ENCODE data around the gene HMGN4.

HMGN4 gene

DNA sequence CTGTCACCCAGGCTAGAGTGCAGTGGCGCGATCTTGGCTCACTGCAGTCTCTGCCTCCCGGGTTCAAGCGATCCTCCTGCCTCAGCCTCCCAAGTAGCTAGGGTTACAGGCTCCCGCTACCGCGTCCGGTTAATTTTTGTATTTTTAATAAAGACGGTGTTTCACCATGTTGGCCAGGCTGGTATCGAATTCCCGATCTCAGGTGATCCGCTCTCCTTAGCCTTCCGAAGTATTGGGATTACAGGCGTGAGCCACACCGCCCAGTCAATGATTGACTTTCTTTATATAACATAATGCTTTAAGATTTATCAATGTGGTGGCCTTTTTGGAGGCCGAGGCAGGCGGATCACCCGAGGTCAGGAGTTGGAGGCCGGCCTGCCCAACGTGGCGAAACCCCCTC, 50.8 kb downstream of the HMGN4 start:
- DNase-seq, result no peak

- no peak for DNase-seq
Observed at GRCh38 chr6:26592649-26593048, 54.5 kb downstream of the HMGN4 start.

- no peak for DNase-seq
Observed at GRCh38 chr6:26593278-26594130, 55.3 kb downstream of the HMGN4 start.

GRCh38 chr6:26594131-26594498, 55.9 kb downstream of the HMGN4 start:
- DNase-seq, result no peak

- no peak for DNase-seq
Observed at GRCh38 chr6:26594730-26595632, 56.8 kb downstream of the HMGN4 start.

- peak; percentile 92 for DNase-seq
Observed at GRCh38 chr6:26595669-26596269, 57.6 kb downstream of the HMGN4 start.

Data from right forelimb (tissue), 1 donor.